ENCODE results near the gene DOK1.

DOK1 gene

GRCh38 chr2:74525717-74526648 lies 28.5 kb upstream of the DOK1 start, which contains the start of gene DQX1:
Gene DQX1, minus strand, starts transcription at chr2:74526231. Its CDS starts 502 bp downstream, at chr2:74525729.
- DNase-seq: peak; percentile 29

DNA sequence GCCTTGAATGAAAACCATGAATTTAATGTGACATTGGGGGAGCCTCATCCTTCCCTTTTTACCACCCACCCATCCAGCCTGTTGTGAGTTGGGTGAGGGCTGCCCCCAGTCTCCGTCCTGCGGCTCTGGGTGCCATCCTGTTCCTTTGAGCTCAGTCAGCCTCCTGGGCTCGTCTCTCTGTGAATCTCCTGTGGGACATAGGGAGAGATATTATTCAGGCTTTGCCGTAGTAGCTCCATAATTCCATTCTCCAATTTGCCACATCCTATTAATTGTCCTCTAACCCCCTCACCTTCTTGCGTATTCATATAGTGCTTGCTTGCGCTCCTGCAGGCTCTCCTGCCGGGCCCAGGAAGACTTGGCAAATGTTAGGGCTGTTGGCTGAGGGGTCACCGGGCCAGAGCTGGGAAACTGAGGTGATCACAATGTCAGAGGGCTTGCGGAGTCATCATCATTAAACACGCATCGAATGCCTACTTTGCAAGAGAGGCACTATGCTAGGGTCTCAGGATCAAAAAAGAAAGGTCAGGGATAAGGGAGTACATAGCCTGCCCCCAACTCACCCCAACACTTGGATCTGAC lies 27.8 kb upstream of the DOK1 start:
- no peak for DNase-seq

DNA sequence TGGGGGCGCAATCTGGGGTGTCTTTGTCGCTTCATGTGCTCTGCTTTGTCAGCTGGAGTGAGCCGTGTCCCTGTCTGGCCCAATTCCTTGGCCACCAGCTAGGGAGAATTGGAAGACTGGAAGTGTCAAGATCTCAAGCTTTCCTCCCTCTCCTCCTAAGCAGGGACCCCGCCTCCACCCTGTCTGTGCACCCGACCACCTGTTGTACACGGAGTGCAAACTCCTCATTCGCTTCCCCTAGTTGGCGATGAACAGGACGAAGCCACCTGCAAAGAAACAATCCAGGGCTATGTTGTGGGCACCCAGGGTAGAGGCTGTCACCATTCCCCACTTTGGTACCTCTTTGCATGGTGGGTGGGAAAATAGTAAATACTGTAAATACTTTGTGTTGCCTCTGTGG lies 26.8 kb upstream of the DOK1 start:
- DNase-seq: no peak

- DNase-seq: no peak
Measured at GRCh38 chr2:74528600-74529356, 25.7 kb upstream of the DOK1 start.

- peak; percentile 99 for DNase-seq
Measured at GRCh38 chr2:74529357-74530238, 24.9 kb upstream of the DOK1 start, which contains the start of the genes AUP1 and HTRA2. Gene AUP1, minus strand, starts transcription at chr2:74529706. Its CDS starts 77 bp downstream, at chr2:74529629. Gene HTRA2, plus strand, starts transcription at chr2:74529933. Its CDS starts 74 bp downstream, at chr2:74530007.

DNA sequence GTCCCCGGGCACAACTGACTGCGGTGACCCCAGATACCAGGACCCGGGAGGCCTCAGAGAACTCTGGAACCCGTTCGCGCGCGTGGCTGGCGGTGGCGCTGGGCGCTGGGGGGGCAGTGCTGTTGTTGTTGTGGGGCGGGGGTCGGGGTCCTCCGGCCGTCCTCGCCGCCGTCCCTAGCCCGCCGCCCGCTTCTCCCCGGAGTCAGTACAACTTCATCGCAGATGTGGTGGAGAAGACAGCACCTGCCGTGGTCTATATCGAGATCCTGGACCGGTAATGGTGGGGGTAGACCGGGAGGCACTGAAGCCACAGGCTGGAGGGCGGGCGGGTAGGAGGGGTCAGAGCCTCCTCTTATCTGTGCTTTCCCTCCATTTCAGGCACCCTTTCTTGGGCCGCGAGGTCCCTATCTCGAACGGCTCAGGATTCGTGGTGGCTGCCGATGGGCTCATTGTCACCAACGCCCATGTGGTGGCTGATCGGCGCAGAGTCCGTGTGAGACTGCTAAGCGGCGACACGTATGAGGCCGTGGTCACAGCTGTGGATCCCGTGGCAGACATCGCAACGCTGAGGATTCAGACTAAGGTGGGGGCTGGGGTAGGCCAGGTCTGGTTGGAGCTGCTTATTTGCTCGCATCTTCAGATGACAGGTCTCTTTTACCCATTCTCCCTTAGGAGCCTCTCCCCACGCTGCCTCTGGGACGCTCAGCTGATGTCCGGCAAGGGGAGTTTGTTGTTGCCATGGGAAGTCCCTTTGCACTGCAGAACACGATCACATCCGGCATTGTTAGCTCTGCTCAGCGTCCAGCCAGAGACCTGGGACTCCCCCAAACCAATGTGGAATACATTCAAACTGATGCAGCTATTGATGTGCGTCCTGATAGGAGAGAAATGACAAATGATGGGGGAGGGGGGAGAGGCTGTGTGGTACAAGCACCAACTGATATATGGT lies 24.0 kb upstream of the DOK1 start:
- no peak for DNase-seq

GRCh38 chr2:74531666-74532065 lies 22.9 kb upstream of the DOK1 start:
- DNase-seq: no peak

DNA sequence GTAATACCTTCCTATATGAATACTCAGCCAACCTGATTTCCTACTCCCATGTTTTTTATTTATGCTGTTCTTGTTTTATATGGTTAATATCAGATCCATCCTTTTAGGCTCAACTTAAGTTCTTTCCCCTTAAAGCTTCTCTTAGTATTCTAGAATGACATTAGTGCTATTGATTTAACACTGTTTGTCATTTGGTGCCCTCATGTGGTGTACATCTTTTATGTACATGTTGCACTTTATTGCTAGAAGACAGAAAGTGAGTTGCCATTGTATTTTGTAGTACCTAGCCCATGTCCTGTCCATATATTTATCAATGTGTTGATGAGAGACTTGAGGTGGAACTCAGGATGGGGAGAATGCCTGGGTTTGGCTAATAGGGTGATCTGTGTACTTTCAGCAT lies 22.3 kb upstream of the DOK1 start:
- peak; percentile 45 for DNase-seq

- DNase-seq: no peak
Measured at GRCh38 chr2:74533464-74533863, 21.1 kb upstream of the DOK1 start.

GRCh38 chr2:74534411-74534810 lies 20.1 kb upstream of the DOK1 start:
- DNase-seq: no peak

- no peak for DNase-seq
Measured at GRCh38 chr2:74535440-74535965, 19.0 kb upstream of the DOK1 start.

- no peak for DNase-seq
Measured at GRCh38 chr2:74536166-74536950, 18.2 kb upstream of the DOK1 start.

- no peak for DNase-seq
Measured at GRCh38 chr2:74537140-74537539, 17.4 kb upstream of the DOK1 start.

DNA sequence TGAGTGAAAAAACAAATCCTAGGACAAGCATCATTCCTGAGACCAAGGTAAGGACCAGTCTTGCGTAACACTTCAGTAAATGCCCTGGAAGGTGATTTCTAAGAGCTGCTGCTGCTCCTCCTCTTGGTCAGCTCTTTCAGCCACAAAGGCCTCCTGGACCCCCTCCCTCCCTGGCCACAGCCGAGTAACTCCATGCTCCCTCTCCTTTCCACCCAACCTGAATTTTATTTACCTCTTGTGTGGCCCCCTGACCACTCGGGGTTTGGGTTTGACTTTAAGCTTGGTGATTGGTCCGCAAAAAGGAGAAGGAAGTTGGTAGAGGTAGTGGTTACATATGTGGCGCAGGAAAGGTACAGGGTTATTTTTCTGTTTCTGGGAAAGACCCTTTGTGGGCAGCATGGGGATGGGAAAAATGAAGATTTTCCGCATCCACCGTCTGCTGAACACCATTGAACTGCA lies 15.6 kb upstream of the DOK1 start:
- DNase-seq: no peak

- no peak for DNase-seq
Measured at GRCh38 chr2:74540291-74540690, 14.2 kb upstream of the DOK1 start.

DNA sequence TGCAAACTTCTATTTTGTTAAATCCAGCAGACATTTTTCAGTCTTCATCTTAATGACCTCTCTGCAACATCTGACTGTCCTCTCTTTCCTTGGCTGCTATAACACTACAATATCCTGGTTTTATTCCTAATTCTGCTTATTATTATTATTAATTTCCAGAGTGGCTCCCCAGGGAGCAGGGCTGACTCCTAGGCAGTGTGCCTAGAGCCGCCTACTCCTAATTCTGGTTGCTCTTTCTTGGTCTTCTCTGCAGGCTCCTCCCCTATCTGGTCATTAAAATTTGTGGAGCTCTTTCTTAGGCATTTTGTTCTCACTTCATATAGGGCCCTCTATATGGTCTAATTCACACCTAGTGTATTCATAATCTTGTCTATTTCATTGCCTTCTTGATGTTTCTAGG lies 11.5 kb upstream of the DOK1 start:
- no peak for DNase-seq

- no peak for DNase-seq
Measured at GRCh38 chr2:74544634-74545033, 9.9 kb upstream of the DOK1 start.

- DNase-seq: no peak
Measured at GRCh38 chr2:74546004-74546403, 8.5 kb upstream of the DOK1 start.

DNA sequence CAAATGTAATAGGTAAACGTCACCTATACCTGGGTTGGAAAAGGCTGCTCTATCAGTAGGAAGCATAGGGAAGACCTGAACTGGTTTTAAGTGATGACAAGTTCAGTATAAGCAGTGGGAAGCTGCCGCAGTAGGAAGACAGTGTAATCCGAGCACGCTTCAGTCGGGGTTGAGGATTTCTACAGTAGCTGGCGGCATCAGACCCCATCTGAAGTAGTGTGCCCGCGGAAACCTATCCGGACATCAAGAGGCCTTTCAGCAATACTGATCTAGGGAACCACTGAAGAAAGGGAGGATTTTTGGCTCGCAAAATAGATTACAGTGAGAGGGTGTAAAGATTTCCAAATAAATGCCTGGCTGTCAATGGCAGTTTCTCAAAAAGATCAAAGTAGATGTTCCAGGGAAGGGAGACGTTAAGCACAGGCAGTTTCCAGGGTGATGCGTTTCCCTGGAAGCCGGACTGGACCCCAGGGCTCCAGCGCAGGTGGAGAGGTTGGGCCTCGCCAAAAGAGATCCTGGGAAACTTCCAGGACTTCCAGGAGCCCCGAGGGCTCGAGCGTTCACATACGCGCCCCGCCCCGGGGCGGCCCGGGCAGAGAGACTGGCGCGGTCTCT lies 6.1 kb upstream of the DOK1 start:
- DNase-seq: no peak
